Measurements from ENCODE around the gene ZNF266.

ZNF266 gene

DNA sequence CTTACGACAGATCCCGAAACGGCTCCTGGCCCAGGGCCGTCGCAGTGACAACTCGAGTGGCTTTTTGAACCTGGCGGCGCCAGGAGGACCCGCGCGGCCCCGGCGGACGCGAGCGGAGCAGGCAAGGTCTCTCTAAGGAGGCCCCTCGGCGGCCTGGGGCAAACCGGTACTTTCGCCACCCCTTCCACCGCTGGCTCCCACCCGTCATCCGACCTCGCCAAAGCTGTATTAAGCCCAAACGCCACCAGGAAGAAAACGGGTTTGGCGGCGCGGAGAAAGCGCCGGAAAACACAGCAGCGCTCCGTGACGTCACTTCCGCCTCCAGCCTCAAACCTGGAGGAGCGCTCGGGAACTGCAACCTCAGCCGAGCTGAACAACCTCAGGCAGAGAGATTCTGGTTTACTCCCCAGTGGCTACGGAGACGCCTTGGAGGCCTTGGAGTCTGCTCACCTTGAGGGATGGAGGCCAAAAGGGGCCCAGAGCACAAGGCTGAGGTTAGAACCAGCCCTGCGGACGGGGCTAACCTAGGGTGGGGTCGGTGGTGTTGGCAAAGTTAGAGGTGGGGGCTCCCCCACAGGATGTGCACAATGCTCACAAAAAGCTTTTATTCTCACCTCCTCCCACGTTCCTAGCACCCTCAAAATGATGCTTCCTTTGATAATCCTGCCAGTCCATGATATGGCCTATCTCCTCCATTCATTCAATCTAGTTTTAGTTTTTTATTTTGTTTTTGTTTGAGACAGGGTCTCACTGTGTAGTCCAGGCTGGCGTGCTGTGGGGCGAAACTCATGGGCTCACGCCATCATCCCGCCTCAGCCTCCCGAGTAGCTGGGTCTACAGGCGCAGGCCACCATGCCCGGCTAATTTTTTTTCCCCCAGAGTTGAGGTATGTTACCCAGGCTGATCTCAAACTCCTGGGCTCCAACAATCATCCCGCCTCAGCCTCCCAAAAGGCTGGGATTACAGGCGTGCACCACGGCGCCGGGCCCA is at the start of gene ZNF266:
TSS of gene ZNF266 (minus strand) at position 295 of the 990 bp plus-strand sequence. CDS start 15,484 bp downstream, outside the sequence.
- peak; percentile 83 to 85 for DNase-seq (ENCODE audit: low read depth in 2 of 2)

GRCh38 chr19:9485140-9485539 is 49.8 kb upstream of the ZNF266 start:
- no peak for DNase-seq (ENCODE audit: low read depth in 2 of 2)

GRCh38 chr19:9474975-9475374 is 39.6 kb upstream of the ZNF266 start:
- no peak for DNase-seq (ENCODE audit: low read depth in 2 of 2)

- DNase-seq (ENCODE audit: low read depth in 2 of 2): no peak
Measured at GRCh38 chr19:9467161-9467560, 31.8 kb upstream of the ZNF266 start.

DNA sequence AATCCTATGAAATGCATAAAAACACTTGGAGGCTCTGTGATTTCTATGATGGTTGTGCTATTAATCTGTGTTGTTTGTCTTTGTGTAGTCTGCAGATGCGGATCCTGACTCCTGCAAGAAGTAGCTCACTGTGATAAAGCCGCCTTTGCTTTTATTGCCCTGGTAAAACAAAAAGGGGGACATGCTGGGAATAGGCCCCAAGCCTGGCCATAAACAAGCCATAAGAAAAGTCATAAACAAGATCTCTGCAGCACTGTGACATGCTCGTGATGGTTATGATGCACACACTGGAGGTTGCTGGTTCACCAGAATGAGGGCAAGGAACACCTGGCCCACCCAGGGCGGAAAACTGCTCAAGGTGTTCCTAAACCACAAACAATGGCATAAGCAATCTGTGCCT is 26.6 kb upstream of the ZNF266 start:
- DNase-seq (ENCODE audit: low read depth in 2 of 2): no peak

DNA sequence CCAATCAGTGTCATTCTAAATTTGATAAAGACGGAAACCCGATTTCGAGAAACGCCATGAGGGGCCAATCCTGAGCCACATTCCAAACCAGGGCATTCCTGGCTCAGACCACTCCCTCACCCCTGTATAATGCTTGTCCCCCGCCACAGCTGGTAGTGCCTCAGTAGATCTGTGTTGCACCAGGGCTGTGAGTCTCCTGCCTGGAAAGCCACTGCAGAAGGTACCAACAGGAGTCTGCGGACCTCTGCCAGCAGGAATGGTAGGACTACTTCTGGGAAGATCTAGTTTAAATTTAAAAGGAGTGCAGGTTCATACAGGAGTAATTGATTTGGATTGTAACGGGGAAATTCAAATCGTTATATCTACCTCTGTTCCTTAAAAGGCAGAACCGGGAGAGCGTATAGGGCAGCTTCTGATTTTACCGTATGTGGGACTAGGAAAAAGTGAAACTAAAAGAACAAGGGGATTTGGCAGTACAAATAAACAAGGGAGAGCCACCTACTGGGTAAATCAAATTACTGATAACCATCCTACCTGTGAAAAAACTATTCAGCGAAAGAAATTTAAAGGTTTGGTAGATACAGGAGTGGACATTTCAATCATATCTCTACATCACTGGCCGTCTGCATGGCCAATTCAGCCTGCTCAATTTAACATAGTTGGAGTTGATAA is 20.8 kb upstream of the ZNF266 start:
- DNase-seq (ENCODE audit: low read depth in 2 of 2): no peak

- no peak for DNase-seq (ENCODE audit: low read depth in 2 of 2)
Measured at GRCh38 chr19:9453953-9454352, 18.6 kb upstream of the ZNF266 start.

- no peak for DNase-seq (ENCODE audit: low read depth in 2 of 2)
Measured at GRCh38 chr19:9445037-9445436, 9.7 kb upstream of the ZNF266 start.

DNA sequence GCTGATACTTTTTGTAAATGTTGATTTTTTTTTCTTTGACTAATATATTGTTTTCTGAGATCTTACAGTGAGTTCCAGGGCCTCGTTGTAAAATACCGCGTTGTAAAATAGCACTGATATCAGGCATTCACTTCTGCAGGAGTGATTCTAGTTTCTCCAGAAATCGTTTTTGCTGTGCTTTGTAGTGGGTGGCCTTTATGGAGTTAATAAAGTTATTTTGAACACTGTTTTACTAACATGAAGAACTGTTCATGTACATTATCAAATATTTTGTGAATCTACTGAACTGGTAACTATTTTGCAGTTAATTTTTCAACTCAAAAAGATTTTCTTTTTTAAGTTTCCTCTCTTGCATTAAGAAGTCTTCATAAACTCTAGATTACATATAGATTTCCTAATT is 985 bp upstream of the ZNF266 start:
- DNase-seq (ENCODE audit: low read depth in 2 of 2): no peak

GRCh38 chr19:9431475-9431874 is 3.9 kb downstream of the ZNF266 start:
- DNase-seq (ENCODE audit: low read depth in 2 of 2): peak in 1 of 2 donors; percentile 28

DNA sequence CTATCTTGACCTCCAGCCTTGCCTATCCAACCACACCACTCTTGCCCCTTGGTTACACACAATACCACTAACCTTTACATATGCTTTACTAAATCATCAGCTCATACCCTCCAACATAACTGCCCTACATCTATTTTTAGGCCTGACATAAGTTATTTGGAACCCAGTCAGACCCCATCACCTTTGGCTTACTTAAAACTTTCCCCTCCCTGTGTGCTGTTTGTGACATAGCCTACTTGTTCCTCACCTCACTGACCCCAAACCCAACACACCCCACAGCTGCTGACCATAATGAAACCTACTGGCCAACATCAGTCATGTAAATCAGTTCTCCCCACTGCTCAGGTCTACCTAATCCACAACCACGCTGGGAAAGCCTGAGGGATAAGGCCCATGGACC is 4.9 kb downstream of the ZNF266 start:
- no peak for DNase-seq (ENCODE audit: low read depth in 2 of 2)

- no peak for DNase-seq (ENCODE audit: low read depth in 2 of 2)
Measured at GRCh38 chr19:9427941-9428340, 7.4 kb downstream of the ZNF266 start.

DNA sequence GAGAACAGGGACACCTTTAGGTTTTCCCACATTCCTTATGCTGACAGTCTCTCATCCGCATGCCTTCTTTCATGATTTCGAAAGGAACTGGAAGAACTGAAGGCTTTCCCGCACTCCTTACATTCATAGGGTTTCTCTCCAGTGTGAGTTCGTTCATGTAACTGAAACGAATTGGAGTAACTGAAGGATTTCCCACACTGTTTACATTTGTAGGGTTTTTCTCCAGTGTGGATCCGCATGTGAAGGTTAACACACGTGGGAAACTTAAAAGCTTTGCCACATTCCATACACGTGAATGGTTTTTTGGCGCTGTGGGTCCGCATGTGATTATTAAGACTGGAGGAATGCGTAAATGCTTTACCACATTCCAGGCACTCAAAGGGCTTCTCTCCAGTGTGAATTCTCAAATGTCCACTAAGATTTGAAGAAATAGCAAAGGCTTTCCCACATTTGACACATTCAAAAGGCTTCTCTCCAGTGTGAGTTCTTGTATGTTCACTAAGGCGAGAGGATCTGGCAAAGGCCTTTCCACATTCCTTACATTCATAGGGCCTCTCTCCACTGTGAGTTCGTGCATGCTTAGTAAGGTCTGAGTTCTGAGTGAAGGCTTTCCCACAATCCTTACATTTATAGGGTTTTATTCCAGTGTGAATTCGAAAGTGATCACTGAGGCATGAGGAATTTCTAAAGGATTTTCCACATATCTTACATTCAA is 22.0 kb downstream of the ZNF266 start:
- DNase-seq (ENCODE audit: low read depth in 2 of 2): no peak

DNA sequence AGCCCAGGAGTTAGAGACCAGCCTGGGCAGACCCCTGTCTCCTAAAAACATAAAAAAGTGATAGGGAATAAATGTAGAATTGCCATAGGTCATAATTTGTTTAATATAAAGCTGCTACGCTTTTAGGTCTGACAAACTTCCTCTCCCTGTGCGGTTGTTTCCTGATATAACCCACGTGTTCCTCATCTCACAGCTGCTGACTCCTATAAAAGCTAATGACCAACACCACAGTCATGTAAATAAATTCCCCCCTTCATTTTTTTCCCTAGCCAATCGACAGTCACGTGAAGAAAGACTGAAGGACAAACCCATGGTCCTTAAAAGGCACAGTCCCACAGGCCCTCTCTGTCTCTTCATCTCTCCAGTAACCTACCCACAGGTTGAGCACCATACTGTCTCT is 27.5 kb downstream of the ZNF266 start:
- DNase-seq (ENCODE audit: low read depth in 2 of 2): no peak

DNA sequence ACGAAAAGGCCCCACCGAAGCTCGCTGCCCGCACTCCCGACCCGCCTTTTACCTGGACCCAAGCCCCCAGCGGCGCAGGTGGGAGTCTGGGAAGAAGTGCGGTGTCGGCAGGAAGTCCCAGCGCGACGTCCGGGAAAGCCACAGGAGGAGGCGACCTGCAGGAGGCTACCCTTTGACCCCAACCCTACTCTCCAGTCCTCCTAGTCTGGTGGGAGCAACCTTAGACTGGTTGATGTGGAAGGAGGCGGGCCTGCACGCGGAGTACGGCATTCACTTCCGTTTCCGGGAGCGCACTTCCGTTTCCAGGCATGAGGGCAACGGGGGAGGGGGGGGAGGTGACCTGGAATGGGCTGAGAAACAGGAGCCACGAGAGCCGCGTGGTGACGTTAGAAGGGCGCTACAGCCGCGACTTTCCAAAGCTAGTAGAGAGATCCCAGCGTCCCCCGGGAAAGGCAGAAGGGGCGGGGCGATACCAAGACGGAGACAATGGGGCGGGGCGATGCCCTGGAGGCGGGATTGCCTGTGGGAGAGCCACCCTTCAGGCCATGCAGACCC is 28.5 kb downstream of the ZNF266 start:
- peak; percentile 21 for DNase-seq (ENCODE audit: low read depth in 2 of 2)

DNA sequence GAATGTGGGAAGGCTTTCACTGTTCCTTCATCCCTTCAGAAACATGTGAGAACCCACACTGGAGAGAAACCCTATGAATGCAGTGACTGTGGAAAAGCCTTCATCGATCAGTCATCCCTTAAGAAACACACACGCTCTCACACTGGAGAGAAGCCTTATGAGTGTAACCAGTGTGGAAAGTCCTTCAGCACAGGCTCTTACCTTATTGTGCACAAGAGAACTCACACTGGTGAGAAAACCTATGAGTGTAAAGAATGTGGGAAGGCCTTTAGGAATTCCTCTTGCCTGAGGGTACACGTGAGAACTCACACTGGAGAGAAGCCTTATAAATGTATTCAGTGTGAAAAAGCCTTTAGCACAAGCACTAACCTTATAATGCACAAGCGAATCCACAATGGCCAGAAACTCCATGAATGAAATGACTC is 54.0 kb downstream of the ZNF266 start:
- DNase-seq (ENCODE audit: low read depth in 2 of 2): no peak

DNA sequence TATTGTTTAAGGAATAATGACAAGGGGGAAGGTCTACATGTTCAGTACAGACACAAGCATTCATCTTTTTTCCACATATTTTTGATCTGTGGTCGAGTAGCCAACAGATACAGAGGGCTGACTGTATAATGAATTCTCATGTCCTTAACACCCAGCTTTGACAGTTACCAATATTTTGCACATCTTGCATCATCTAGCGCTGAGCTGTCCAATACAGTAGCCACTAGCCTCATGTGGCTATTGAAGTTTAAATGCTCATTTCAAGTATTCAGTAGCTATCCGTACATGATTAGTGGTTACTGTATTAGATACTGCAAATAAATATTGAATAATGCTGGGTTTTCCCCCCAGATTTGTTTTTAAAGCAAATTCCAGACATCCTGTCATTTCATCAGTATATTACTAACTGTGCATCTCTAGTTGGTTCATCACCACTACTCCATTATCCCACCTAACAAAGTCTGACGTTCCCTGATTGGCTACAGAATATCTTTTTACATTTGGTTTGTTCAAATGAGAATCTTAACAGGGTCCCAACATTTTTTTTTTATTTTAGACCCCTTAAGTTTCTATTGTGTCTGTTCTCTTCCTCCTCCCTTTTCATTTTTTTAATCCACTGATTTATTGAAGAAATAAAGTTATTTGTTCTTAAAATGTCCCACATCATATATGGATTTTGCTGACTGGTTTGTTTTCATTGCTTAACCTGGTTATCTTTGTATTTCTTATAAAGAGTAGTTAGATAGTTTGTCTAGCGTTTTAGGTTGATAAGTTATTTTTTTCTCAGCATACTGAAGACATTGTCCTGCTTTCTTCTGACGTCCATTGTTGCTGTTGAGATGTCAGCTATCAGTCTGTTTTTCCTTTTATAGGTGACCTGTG is 64.4 kb downstream of the ZNF266 start:
- DNase-seq (ENCODE audit: low read depth in 2 of 2): no peak

DNA sequence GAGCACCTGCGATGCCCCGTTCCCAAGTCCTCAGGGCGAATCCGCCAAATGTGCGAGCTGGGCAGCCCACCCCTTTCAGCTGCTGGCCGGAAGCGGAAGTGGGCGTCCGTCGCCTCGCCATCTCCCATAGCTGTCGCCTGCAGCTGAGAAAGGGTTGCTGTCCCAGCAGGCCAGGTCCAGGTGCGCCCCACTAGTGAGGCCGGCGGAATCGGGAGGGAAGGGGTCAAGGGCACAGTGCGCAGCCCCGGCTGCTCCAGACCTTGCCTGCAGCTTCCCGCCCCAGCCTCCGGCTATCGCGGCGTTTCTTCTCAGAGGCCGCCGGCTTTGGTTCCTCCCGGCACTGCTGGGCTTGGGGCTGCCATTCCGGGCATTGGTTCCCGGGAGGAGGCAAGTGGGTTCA is 72.5 kb downstream of the ZNF266 start, which contains the start of gene ZNF177:
TSS of gene ZNF177 (plus strand) at position 109 of the 400 bp plus-strand sequence. CDS start 15,299 bp downstream, outside the sequence.
- DNase-seq (ENCODE audit: low read depth in 2 of 2): no peak

All from stimulated activated CD8-positive, alpha-beta memory T cell treated with anti-CD3 and anti-CD28 coated beads, Interleukin-7, amount 100 ng/mL, for 4 hours (primary cell).